Nephron progenitor cell (in vitro differentiated cells): ENCODE data around the gene TRIO.

Source experiments
- DNase-seq: peaks from one replicate; pipeline ENCODE4 v3.0.0; 2021
- H3K27ac Mint-ChIP-seq: 2 replicates; pipeline ENCODE4 v1.8.0; 2021; ENCODE audit warnings: mild to moderate bottlenecking, moderate library complexity, mixed read lengths
- H3K27me3 Mint-ChIP-seq: 2 replicates; pipeline ENCODE4 v1.8.0; 2021; ENCODE audit warnings: mild to moderate bottlenecking, low read depth, mixed read lengths; ENCODE audit not compliant: poor library complexity
- H3K36me3 Mint-ChIP-seq: 2 replicates; pipeline ENCODE4 v1.8.0; 2021; ENCODE audit warnings: low read depth, mixed read lengths
- H3K4me1 Mint-ChIP-seq: 2 replicates; pipeline ENCODE4 v1.8.0; 2021; ENCODE audit warnings: mixed read lengths
- H3K4me3 Mint-ChIP-seq: 2 replicates; pipeline ENCODE4 v1.8.0; 2021; ENCODE audit warnings: mild to moderate bottlenecking, moderate library complexity, mixed read lengths
- H3K9me3 Mint-ChIP-seq: 2 replicates; pipeline ENCODE4 v1.8.0; 2021; ENCODE audit warnings: mild to moderate bottlenecking, moderate library complexity, mixed read lengths
- TF ChIP-seq, protein P1 (sequence below): fragments of 200-600 bp; sonication (generic); IDR thresholded peaks from 2 replicates; pipeline ENCODE4 v1.5.0; 2021; ENCODE audit warnings: antibody characterized with exemption

The TRIO gene

DNA sequence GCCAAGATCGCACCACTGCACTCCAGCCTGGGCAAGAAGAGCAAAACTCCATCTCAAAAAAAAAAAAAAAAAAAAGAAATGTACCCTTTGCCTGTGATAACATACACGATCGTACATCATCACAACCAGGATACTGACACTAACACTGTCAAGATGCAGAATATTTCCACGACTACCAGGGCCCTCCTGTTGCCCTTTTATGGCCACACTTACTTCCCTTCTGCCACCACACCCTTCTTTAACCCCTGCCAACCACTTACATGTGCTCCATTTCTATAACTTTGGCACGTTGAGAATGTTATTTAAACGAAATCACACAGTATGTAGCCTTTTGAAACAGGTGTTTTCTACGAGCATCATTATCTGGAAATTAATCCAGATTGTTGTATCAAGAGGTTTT, 369.4 kb downstream of the TRIO start:
- Mint-ChIP-seq H3K4me3 (no peak overlapping the region), H3K27ac (no peak overlapping the region), H3K36me3 (peaks cover 25% of the 10 kb centered on the region), H3K4me1 (peaks cover 12% of the 10 kb centered on the region), H3K9me3 (peaks cover 18% of the 10 kb centered on the region), H3K27me3 (peaks cover 3% of the 10 kb centered on the region)
- DNase-seq, result no peak
- TF ChIP-seq, protein P1, sequence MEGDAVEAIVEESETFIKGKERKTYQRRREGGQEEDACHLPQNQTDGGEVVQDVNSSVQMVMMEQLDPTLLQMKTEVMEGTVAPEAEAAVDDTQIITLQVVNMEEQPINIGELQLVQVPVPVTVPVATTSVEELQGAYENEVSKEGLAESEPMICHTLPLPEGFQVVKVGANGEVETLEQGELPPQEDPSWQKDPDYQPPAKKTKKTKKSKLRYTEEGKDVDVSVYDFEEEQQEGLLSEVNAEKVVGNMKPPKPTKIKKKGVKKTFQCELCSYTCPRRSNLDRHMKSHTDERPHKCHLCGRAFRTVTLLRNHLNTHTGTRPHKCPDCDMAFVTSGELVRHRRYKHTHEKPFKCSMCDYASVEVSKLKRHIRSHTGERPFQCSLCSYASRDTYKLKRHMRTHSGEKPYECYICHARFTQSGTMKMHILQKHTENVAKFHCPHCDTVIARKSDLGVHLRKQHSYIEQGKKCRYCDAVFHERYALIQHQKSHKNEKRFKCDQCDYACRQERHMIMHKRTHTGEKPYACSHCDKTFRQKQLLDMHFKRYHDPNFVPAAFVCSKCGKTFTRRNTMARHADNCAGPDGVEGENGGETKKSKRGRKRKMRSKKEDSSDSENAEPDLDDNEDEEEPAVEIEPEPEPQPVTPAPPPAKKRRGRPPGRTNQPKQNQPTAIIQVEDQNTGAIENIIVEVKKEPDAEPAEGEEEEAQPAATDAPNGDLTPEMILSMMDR, result no peak

DNA sequence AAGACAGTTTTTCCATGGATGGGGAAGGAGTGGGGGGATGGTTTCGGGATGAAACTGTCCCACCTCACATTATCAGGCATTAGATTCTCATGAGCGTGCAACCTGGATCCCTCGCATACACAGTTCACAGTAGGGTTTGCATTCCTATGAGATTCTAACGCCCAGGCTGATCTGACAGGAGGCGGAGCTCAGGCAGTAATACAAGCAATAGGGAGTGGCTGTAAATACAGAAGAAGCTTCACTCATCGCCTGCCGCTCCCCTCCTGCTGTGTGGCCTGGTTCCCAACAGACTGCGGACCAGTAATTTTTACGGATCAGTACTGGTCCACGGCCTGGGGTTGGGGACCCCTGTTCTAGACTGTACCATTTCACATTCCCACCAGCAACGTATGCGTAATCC, 370.1 kb downstream of the TRIO start:
- H3K9me3 Mint-ChIP-seq, result peaks cover 18% of the 10 kb centered on the region
- H3K36me3 Mint-ChIP-seq, result peaks cover 18% of the 10 kb centered on the region
- peaks cover 3% of the 10 kb centered on the region for H3K27me3 Mint-ChIP-seq
- peaks cover 12% of the 10 kb centered on the region for H3K4me1 Mint-ChIP-seq
- DNase-seq, result no peak
- H3K4me3 Mint-ChIP-seq, result no peak overlapping the region
- H3K27ac Mint-ChIP-seq, result no peak overlapping the region
- TF ChIP-seq, protein P1, result no peak

DNA sequence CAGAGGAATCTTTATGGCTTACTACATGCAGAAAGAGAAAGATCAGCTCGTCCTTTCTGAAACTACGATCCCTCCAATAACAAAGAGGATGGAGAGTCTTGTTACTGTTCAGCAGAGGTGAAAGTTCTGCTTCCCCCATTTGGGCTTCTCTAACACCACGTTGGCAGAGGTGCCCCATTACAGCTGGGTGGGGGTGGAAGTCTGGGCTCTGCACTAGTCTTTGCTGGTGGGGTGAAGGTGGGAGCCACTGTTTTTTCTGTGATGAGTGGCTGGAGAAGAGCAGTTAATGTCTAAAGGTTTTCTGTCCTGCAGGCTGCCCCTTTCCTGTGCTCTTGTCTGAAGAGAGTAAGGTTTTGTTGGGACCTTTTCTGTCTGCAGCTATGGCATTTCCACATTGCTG, 373.8 kb downstream of the TRIO start:
- no peak overlapping the region for H3K27ac Mint-ChIP-seq

DNA sequence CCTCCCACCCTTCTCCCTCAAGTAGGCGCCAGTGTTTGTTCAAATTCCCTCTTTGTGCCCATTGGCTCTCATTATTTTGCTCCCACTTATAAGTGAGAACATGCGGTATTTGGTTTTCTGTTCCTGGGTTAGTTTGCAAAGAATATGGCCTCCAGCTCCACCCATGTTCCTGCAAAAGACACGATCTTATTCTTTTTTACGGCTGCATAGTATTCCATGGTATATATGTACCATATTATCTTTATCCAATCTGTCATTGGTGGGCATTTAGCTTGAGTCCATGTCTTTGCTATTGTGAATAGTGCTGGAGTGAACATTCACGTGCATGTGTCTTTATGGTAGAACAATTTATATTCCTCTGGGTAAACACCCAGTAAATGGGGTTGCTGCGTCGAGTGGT, 375.5 kb downstream of the TRIO start:
- no peak for DNase-seq
- peaks cover 6% of the 10 kb centered on the region for H3K36me3 Mint-ChIP-seq
- H3K4me3 Mint-ChIP-seq, result no peak overlapping the region
- H3K4me1 Mint-ChIP-seq, result peaks cover 8% of the 10 kb centered on the region
- H3K27ac Mint-ChIP-seq, result no peak overlapping the region
- H3K9me3 Mint-ChIP-seq, result peaks cover 14% of the 10 kb centered on the region
- peaks cover under 1% of the 10 kb centered on the region for H3K27me3 Mint-ChIP-seq
- TF ChIP-seq, protein P1, result no peak

More for the DNA sequence above, 373.8 kb downstream of the TRIO start:
- TF ChIP-seq, protein P1, result no peak
- Mint-ChIP-seq H3K9me3 (peaks cover 18% of the 10 kb centered on the region), H3K4me3 (no peak overlapping the region), H3K4me1 (peaks cover 8% of the 10 kb centered on the region), H3K27me3 (peaks cover 3% of the 10 kb centered on the region), H3K36me3 (peaks cover 11% of the 10 kb centered on the region)
- no peak for DNase-seq

DNA sequence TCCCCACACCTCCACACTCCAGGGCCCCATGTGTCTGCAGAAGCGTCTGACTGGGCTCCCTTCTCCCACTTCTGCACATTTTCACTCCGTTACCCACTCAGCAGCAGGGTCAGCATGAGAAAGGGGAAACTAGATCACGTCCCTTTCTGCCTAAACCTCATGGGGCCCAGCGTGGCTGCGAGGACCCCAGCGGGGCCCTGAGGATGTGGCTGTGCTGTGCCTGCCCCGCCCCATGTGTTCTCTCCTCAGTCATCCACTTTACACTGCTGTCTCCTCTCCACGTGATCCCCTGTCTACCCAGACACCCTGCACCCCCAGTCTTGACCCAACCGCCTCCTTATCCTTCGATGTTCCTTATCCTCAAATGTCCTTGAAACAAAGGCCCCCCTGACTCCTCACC, 378.6 kb downstream of the TRIO start:
- no peak for DNase-seq
- TF ChIP-seq, protein P1, result no peak
- H3K4me3 Mint-ChIP-seq, result no peak overlapping the region
- H3K27ac Mint-ChIP-seq, result no peak overlapping the region
- H3K4me1 Mint-ChIP-seq, result peaks cover 9% of the 10 kb centered on the region
- H3K27me3 Mint-ChIP-seq, result peaks cover 13% of the 10 kb centered on the region
- no peaks in the 10 kb centered on the region for H3K36me3 Mint-ChIP-seq
- H3K9me3 Mint-ChIP-seq, result peaks cover 2% of the 10 kb centered on the region

DNA sequence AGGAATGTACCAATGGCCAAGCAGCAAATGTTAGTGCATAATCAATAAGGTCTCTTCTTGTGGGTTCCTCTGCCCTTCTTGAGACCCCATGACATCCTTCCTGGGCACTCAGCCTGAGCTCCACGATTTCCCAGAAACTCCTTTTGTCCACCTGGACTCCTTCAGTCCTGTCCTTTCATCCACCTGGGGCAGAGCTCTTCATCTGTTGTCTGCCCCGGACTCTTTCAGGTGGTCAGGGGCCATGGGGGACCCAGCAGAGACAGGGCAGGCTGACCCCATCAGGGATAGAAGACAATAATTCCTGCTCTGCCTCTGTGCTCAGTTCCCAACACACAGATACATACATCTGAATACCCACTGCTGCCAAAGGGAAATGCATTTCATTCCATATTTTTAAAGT, 379.6 kb downstream of the TRIO start:
- TF ChIP-seq, protein P1, result no peak
- H3K9me3 Mint-ChIP-seq, result no peaks in the 10 kb centered on the region
- H3K4me3 Mint-ChIP-seq, result no peak overlapping the region
- H3K27ac Mint-ChIP-seq, result no peak overlapping the region
- DNase-seq, result no peak
- H3K4me1 Mint-ChIP-seq, result peaks cover 5% of the 10 kb centered on the region
- H3K36me3 Mint-ChIP-seq, result no peaks in the 10 kb centered on the region
- peaks cover 13% of the 10 kb centered on the region for H3K27me3 Mint-ChIP-seq
